ENCODE data around the gene CTNNBL1.

DNA sequence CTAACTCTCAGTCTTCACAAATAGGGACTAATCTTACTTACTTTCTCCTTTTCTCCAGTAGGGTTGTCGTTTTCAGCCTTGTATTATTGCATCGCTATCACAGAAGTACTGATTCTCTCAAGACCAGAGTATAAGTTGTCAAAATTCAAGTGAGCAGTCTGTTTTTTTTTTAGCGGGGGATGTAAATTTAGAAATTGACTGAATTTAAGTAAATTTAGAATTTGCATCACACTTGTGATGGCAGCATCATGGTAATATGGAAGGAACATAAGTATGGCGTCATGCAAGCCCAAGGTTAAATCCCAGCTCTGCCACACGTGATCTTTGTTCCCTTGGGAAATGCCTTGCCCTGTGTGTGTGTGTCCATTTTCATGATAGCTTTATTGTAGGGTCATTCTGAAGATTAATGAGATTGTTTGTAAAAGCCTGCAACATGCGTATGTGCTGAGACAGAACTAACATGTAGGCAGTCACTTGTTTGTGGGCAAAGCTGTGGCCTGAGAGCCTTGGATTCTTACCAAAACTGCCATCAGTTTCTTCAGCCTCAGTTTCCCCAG lies 156.3 kb downstream of the CTNNBL1 start:
- TF ChIP-seq, protein P1, sequence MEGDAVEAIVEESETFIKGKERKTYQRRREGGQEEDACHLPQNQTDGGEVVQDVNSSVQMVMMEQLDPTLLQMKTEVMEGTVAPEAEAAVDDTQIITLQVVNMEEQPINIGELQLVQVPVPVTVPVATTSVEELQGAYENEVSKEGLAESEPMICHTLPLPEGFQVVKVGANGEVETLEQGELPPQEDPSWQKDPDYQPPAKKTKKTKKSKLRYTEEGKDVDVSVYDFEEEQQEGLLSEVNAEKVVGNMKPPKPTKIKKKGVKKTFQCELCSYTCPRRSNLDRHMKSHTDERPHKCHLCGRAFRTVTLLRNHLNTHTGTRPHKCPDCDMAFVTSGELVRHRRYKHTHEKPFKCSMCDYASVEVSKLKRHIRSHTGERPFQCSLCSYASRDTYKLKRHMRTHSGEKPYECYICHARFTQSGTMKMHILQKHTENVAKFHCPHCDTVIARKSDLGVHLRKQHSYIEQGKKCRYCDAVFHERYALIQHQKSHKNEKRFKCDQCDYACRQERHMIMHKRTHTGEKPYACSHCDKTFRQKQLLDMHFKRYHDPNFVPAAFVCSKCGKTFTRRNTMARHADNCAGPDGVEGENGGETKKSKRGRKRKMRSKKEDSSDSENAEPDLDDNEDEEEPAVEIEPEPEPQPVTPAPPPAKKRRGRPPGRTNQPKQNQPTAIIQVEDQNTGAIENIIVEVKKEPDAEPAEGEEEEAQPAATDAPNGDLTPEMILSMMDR (IDR thresholded peaks at IDR 0.05), result no peak
- TF ChIP-seq POLR2A (IDR thresholded peaks at IDR 0.05), result no peak
